Measurements from ENCODE around the gene FGFR2. TPM values are rescaled to one million over a fixed set of nuclear protein-coding genes. Genes with fewer than 3 reads are reported as not detected.

The FGFR2 gene
- total and polyA plus RNA-seq, 2 experiments from 2014 or later, result 41.3 to 90.4 TPM

GRCh38 chr10:121518333-121518732 lies 79.9 kb downstream of the FGFR2 start:
- H4K20me1 ChIP-seq (ENCODE audit: insufficient read depth, poor library complexity, severe bottlenecking), result no peaks in the 10 kb centered on the region
- H3K4me2 ChIP-seq, result no peak overlapping the region
- peaks cover 77% of the 10 kb centered on the region for H3K79me2 ChIP-seq
- no peaks in the 10 kb centered on the region for H3K27me3 ChIP-seq
- no peak overlapping the region for H3K27ac ChIP-seq
- H3K9me3 ChIP-seq (ENCODE audit: low read depth), result no peaks in the 10 kb centered on the region
- DNase-seq (ENCODE audit: low spot score), result no peak
- TF ChIP-seq EZH2 (IDR thresholded peaks at IDR 0.05; ENCODE audit: borderline replicate concordance) (no peak), EZH2phosphoT487 (IDR thresholded peaks at IDR 0.05; ENCODE audit: low read depth, severe bottlenecking, unreplicated experiment) (no peak), CTCF (IDR thresholded peaks at IDR 0.05; ENCODE audit: poor library complexity) (no peak)
- H3K4me3 ChIP-seq, result no peak overlapping the region
- no peaks in the 10 kb centered on the region for H3K9me2 ChIP-seq (replicated peaks; ENCODE audit: insufficient read depth)
- H3K4me1 ChIP-seq (ENCODE audit: insufficient read depth), result peaks cover 12% of the 10 kb centered on the region
- H2AFZ ChIP-seq, result no peak overlapping the region
- no peaks in the 10 kb centered on the region for H3K36me3 ChIP-seq (replicated peaks; ENCODE audit: insufficient read depth, low read depth)
- WGBS (ENCODE audit: low lambda C conversion rate, missing lambda C conversion rate), result 72% methylated on average over 4 of the region's 4 CpGs

GRCh38 chr10:121516093-121516865 lies 82.0 kb downstream of the FGFR2 start:
- peaks cover 78% of the 10 kb centered on the region for H3K79me2 ChIP-seq
- DNase-seq (ENCODE audit: low spot score), result no peak
- no peak overlapping the region for H2AFZ ChIP-seq
- no peak overlapping the region for H3K4me3 ChIP-seq
- no peak overlapping the region for H3K27ac ChIP-seq
- no peaks in the 10 kb centered on the region for H3K4me1 ChIP-seq (ENCODE audit: insufficient read depth)
- no peaks in the 10 kb centered on the region for H3K9me3 ChIP-seq (ENCODE audit: low read depth)
- no peaks in the 10 kb centered on the region for H3K27me3 ChIP-seq
- H3K36me3 ChIP-seq (replicated peaks; ENCODE audit: insufficient read depth, low read depth), result no peaks in the 10 kb centered on the region
- 83% methylated on average over 8 of the region's 8 CpGs for WGBS (ENCODE audit: low lambda C conversion rate, missing lambda C conversion rate)
- H3K4me2 ChIP-seq, result no peak overlapping the region
- no peak for TF ChIP-seq CTCF (IDR thresholded peaks at IDR 0.05; ENCODE audit: poor library complexity)
- TF ChIP-seq EZH2 (IDR thresholded peaks at IDR 0.05; ENCODE audit: borderline replicate concordance), result no peak
- TF ChIP-seq EZH2phosphoT487 (IDR thresholded peaks at IDR 0.05; ENCODE audit: low read depth, severe bottlenecking, unreplicated experiment), result no peak
- no peaks in the 10 kb centered on the region for H4K20me1 ChIP-seq (ENCODE audit: insufficient read depth, poor library complexity, severe bottlenecking)
- no peaks in the 10 kb centered on the region for H3K9me2 ChIP-seq (replicated peaks; ENCODE audit: insufficient read depth)

- Histone ChIP-seq H3K9me2 (replicated peaks; ENCODE audit: insufficient read depth) (no peaks in the 10 kb centered on the region), H2AFZ (no peak overlapping the region), H3K4me3 (no peak overlapping the region), H3K27me3 (no peaks in the 10 kb centered on the region), H3K4me1 (ENCODE audit: insufficient read depth) (peaks cover 9% of the 10 kb centered on the region), H3K36me3 (replicated peaks; ENCODE audit: insufficient read depth, low read depth) (no peaks in the 10 kb centered on the region), H3K79me2 (peaks cover 77% of the 10 kb centered on the region), H3K27ac (no peak overlapping the region), H4K20me1 (ENCODE audit: insufficient read depth, poor library complexity, severe bottlenecking) (no peaks in the 10 kb centered on the region), H3K9me3 (ENCODE audit: low read depth) (no peaks in the 10 kb centered on the region), H3K4me2 (no peak overlapping the region)
- 71% methylated on average over 8 of the region's 8 CpGs for WGBS (ENCODE audit: low lambda C conversion rate, missing lambda C conversion rate)
- DNase-seq (ENCODE audit: low spot score), result no peak
- TF ChIP-seq EZH2phosphoT487 (IDR thresholded peaks at IDR 0.05; ENCODE audit: low read depth, severe bottlenecking, unreplicated experiment), result no peak
- no peak for TF ChIP-seq EZH2 (IDR thresholded peaks at IDR 0.05; ENCODE audit: borderline replicate concordance)
- TF ChIP-seq CTCF (IDR thresholded peaks at IDR 0.05; ENCODE audit: poor library complexity), result no peak
Observed at GRCh38 chr10:121514141-121514865, 83.9 kb downstream of the FGFR2 start.
